H1 (cell line): Measurements from ENCODE around the gene NKAIN2. TPM values are rescaled to one million over a fixed set of nuclear protein-coding genes. Genes with fewer than 3 reads are reported as not detected.

Source experiments
- CEBPB ChIP-seq: IDR thresholded peaks from 2 replicates; pipeline ENCODE4 v1.6.1; 2012; ENCODE audit warnings: low read depth, low read length
- HDAC2 ChIP-seq, 2 experiments: fragments of 300-600 bp in 1 of 2; sonication (generic) in 1 of 2; IDR thresholded peaks; 2 replicates each; pipeline ENCODE4 v1.6.1; 2011 to 2012; ENCODE audit warnings: low read depth in 2 of 2, low read length in 2 of 2, mild to moderate bottlenecking in 2 of 2, moderate library complexity in 2 of 2, borderline replicate concordance in 1 of 2, inconsistent platforms in 1 of 2
- NRF1 ChIP-seq: IDR thresholded peaks from 2 replicates; pipeline ENCODE4 v1.6.1; 2011; ENCODE audit warnings: mild to moderate bottlenecking, low read depth, low read length, improper control_type of control experiment
- SIX5 ChIP-seq: IDR thresholded peaks from 2 replicates; pipeline ENCODE4 v1.6.1; 2011; ENCODE audit warnings: mild to moderate bottlenecking, low read depth, low read length
- TAF7 ChIP-seq: optimal IDR thresholded peaks from 2 replicates; pipeline ENCODE3; 2011; ENCODE audit warnings: low read depth, mild to moderate bottlenecking, inconsistent platforms, low read length, moderate library complexity, borderline replicate concordance
- polyA plus RNA-seq, 7 experiments: library from polyadenylated mRNA; depleted of rRNA in 3 of 7; stranded (reverse) in 5 of 7; unstranded in 2 of 7; fragments of >200 nt in 5 of 7; fragments of 200-250 nt in 2 of 7; gene quantifications; 1 replicate in 5 of 7; 2 replicates in 1 of 7; 4 replicates in 1 of 7; pipeline versions ENCODE4 v1.2.1 to v1.2.3, GENCODE V29; 2011 to 2013; ENCODE audit warnings: missing spikeins in 2 of 7, mixed read lengths in 2 of 7
- total RNA-seq: library from RNA; stranded (reverse); fragmentation: NEBNext Ultra II Directional; extraction: Animal tissue kit (Norgen Biotek cat#: 25700); gene quantifications from 2 replicates; pipeline ENCODE4 v1.2.1, GENCODE V29; 2021

Gene NKAIN2
- total and polyA plus RNA-seq, 2 of the 8 experiments (the other 6 are each of a cell fraction or from before 2014, with no cell fraction given), result 0.20 to 0.34 TPM

GRCh38 chr6:123896869-123897268 lies 93.2 kb downstream of the NKAIN2 start (continued):
- TF ChIP-seq HDAC2 (IDR thresholded peaks at IDR 0.05; ENCODE audit: borderline replicate concordance in 1 of 2, low read depth in 2 of 2, low read length in 2 of 2), result no peak
- TF ChIP-seq SIX5, result no peak
- no peak for TF ChIP-seq NRF1
- TF ChIP-seq CEBPB, result no peak
- TF ChIP-seq TAF7, result no peak
